CD4-positive, alpha-beta memory T cell (primary cell): ENCODE measurements around the gene COL23A1. TPM values are rescaled to one million over a fixed set of nuclear protein-coding genes. Genes with fewer than 3 reads are reported as not detected.

ENCODE experiments used
- CTCF ChIA-PET: fragments of 350-600 bp; sonication (Branson Sonifier 250); formaldehyde crosslinking; loops from one replicate; lab custom pipeline; 2021; ENCODE audit warnings: inconsistent platforms; ENCODE audit not compliant: partially characterized antibody; lab: Charles Lee
- POLR2A ChIA-PET: fragments of 350-600 bp; sonication (Branson Sonifier 250); formaldehyde crosslinking; loops from one replicate; lab custom pipeline; 2021; ENCODE audit not compliant: partially characterized antibody; lab: Charles Lee
- DNase-seq, 5 donors: peaks; one replicate each; pipeline versions ENCODE4 v3.0.0 to v3.0.0-alpha.2; 2020 to 2022; ENCODE audit warnings: mixed read lengths in 1 of 5
- H3K27ac ChIP-seq: one replicate; pipeline ENCODE4 v1.7.0; 2013; ENCODE audit warnings: low read depth, low read length
- H3K27me3 ChIP-seq: 2 replicates; pipeline ENCODE4 v1.7.0; 2013; ENCODE audit warnings: mild to moderate bottlenecking, low read length, moderate library complexity; ENCODE audit not compliant: insufficient read depth
- H3K36me3 ChIP-seq: 2 replicates; pipeline ENCODE4 v1.7.0; 2013; ENCODE audit warnings: mild to moderate bottlenecking, low read length, moderate library complexity; ENCODE audit not compliant: insufficient read depth
- H3K4me1 ChIP-seq: 2 replicates; pipeline ENCODE4 v1.7.0; 2013; ENCODE audit warnings: mild to moderate bottlenecking, low read length, moderate library complexity; ENCODE audit not compliant: insufficient read depth
- H3K4me3 ChIP-seq, 2 donors: one replicate each; pipeline ENCODE4 v1.7.0; 2013; ENCODE audit warnings: low read length in 2 of 2, mild to moderate bottlenecking in 1 of 2
- H3K9me3 ChIP-seq, 2 donors: one replicate each; pipeline ENCODE4 v1.7.0; 2013; ENCODE audit warnings: low read length in 2 of 2, control low read depth in 1 of 2; ENCODE audit not compliant: control insufficient read depth in 1 of 2
- H3K27ac Mint-ChIP-seq, 7 donors: one replicate each; pipeline ENCODE4 v1.8.0; 2020 to 2021; ENCODE audit warnings: mixed read lengths in 7 of 7, mild to moderate bottlenecking in 6 of 7, inconsistent platforms in 3 of 7, moderate library complexity in 3 of 7
- H3K27me3 Mint-ChIP-seq, 2 donors: one replicate each; pipeline ENCODE4 v1.8.0; 2020 to 2021; ENCODE audit warnings: mixed read lengths in 2 of 2
- H3K36me3 Mint-ChIP-seq, 2 donors: one replicate each; pipeline ENCODE4 v1.8.0; 2020 to 2021; ENCODE audit warnings: mixed read lengths in 2 of 2, inconsistent platforms in 1 of 2, mild to moderate bottlenecking in 1 of 2
- H3K4me1 Mint-ChIP-seq, 4 donors: one replicate each; pipeline ENCODE4 v1.8.0; 2020 to 2021; ENCODE audit warnings: mixed read lengths in 4 of 4, mild to moderate bottlenecking in 1 of 4
- H3K4me3 Mint-ChIP-seq, 8 donors: one replicate each; pipeline ENCODE4 v1.8.0; 2020 to 2021; ENCODE audit warnings: mixed read lengths in 8 of 8, mild to moderate bottlenecking in 7 of 8, moderate library complexity in 6 of 8, inconsistent platforms in 3 of 8
- H3K9me3 Mint-ChIP-seq, 8 donors: one replicate each; pipeline ENCODE4 v1.8.0; 2020 to 2021; ENCODE audit warnings: mixed read lengths in 8 of 8, mild to moderate bottlenecking in 5 of 8, inconsistent platforms in 3 of 8, moderate library complexity in 1 of 8
- intact Hi-C: fragments of 100-400 bp; cut with micrococcal nuclease; formaldehyde crosslinking; loops from one replicate; pipeline ENCODE4 v1.15.1; 2023
- polyA plus RNA-seq, 2 donors: library from polyadenylated mRNA; unstranded; fragments of 300-500 nt; fragmentation: Illumina TruSeq; gene quantifications; one replicate each; pipeline ENCODE4 v1.2.3, GENCODE V29; 2021
- total RNA-seq, 2 experiments: library from RNA; stranded (reverse); gene quantifications; one replicate each; pipeline ENCODE4 v1.2.3, GENCODE V29; 2021

The COL23A1 gene
- total and polyA plus RNA-seq, 4 experiments from 2014 or later: 0.17 to 0.25 TPM; not detected in 2

- Mint-ChIP-seq H3K27me3 (peaks cover 9 to 12% of the 10 kb centered on the region in 2 donors), H3K27ac (no peak overlapping the region), H3K9me3 (peaks cover 0 to 4% (median 0%) of the 10 kb centered on the region in 8 donors), H3K4me1 (peaks cover 0 to 11% (median 5%) of the 10 kb centered on the region in 4 donors), H3K4me3 (no peak overlapping the region), H3K36me3 (no peaks in the 10 kb centered on the region)
- Histone ChIP-seq H3K36me3 (no peaks in the 10 kb centered on the region), H3K27ac (no peak overlapping the region), H3K9me3 (no peaks in the 10 kb centered on the region), H3K27me3 (no peaks in the 10 kb centered on the region), H3K4me1 (peaks cover 8% of the 10 kb centered on the region), H3K4me3 (no peak overlapping the region)
- POLR2A ChIA-PET: no interaction called here
- DNase-seq: no peak
- intact Hi-C loops: no loop called here
- CTCF ChIA-PET: no interaction called here
These were observed 229.3 kb downstream of the COL23A1 start for GRCh38 chr5:178360926-178361235.

- Histone ChIP-seq H3K27me3 (no peaks in the 10 kb centered on the region), H3K9me3 (no peaks in the 10 kb centered on the region), H3K4me3 (no peak overlapping the region), H3K4me1 (peaks cover 8% of the 10 kb centered on the region), H3K27ac (no peak overlapping the region), H3K36me3 (no peaks in the 10 kb centered on the region)
- H3K36me3 Mint-ChIP-seq: no peaks in the 10 kb centered on the region
- no peak for DNase-seq
- peaks cover 10 to 12% of the 10 kb centered on the region in 2 donors for H3K27me3 Mint-ChIP-seq
- intact Hi-C loops: no loop called here
- POLR2A ChIA-PET: no interaction called here
- H3K4me3 Mint-ChIP-seq: no peak overlapping the region
- CTCF ChIA-PET: no interaction called here
- peaks cover 0 to 4% (median 0%) of the 10 kb centered on the region in 8 donors for H3K9me3 Mint-ChIP-seq
- no peak overlapping the region for H3K27ac Mint-ChIP-seq
- H3K4me1 Mint-ChIP-seq: peaks cover 0 to 11% (median 6%) of the 10 kb centered on the region in 4 donors
These were observed 229.8 kb downstream of the COL23A1 start for GRCh38 chr5:178360222-178360925.

GRCh38 chr5:178359738-178360137 lies 230.5 kb downstream of the COL23A1 start:
- Mint-ChIP-seq H3K27me3 (peaks cover 9 to 12% of the 10 kb centered on the region in 2 donors), H3K4me3 (no peak overlapping the region), H3K36me3 (no peaks in the 10 kb centered on the region), H3K9me3 (peaks cover 0 to 4% (median 0%) of the 10 kb centered on the region in 8 donors), H3K4me1 (peaks cover 0 to 11% (median 6%) of the 10 kb centered on the region in 4 donors), H3K27ac (no peak overlapping the region)
- POLR2A ChIA-PET: no interaction called here
- H3K4me1 ChIP-seq: peaks cover 8% of the 10 kb centered on the region
- CTCF ChIA-PET: no interaction called here
- H3K36me3 ChIP-seq: no peaks in the 10 kb centered on the region
- intact Hi-C loops: no loop called here
- no peaks in the 10 kb centered on the region for H3K9me3 ChIP-seq
- H3K27ac ChIP-seq: no peak overlapping the region
- no peaks in the 10 kb centered on the region for H3K27me3 ChIP-seq
- DNase-seq: no peak
- H3K4me3 ChIP-seq: no peak overlapping the region

GRCh38 chr5:178357678-178358077 lies 232.5 kb downstream of the COL23A1 start:
- Histone ChIP-seq H3K4me3 (no peak overlapping the region), H3K27me3 (no peaks in the 10 kb centered on the region), H3K27ac (no peak overlapping the region), H3K9me3 (no peaks in the 10 kb centered on the region), H3K36me3 (no peaks in the 10 kb centered on the region), H3K4me1 (peaks cover 8% of the 10 kb centered on the region)
- ChIA-PET CTCF (no interaction called here), POLR2A (no interaction called here)
- peaks cover 0 to 8% (median 4%) of the 10 kb centered on the region in 4 donors for H3K4me1 Mint-ChIP-seq
- no peak overlapping the region for H3K4me3 Mint-ChIP-seq
- intact Hi-C loops: no loop called here
- peaks cover 0 to 4% (median 0%) of the 10 kb centered on the region in 8 donors for H3K9me3 Mint-ChIP-seq
- H3K36me3 Mint-ChIP-seq: no peaks in the 10 kb centered on the region
- DNase-seq: no peak
- H3K27ac Mint-ChIP-seq: no peak overlapping the region
- H3K27me3 Mint-ChIP-seq: peaks cover 9 to 22% of the 10 kb centered on the region in 2 donors

- Histone ChIP-seq H3K27me3 (no peaks in the 10 kb centered on the region), H3K4me3 (no peak overlapping the region), H3K36me3 (no peaks in the 10 kb centered on the region), H3K4me1 (peaks cover 8% of the 10 kb centered on the region), H3K27ac (no peak overlapping the region), H3K9me3 (no peaks in the 10 kb centered on the region)
- no peak for DNase-seq
- Mint-ChIP-seq H3K4me1 (peaks cover 0 to 8% (median 4%) of the 10 kb centered on the region in 4 donors), H3K27ac (no peak overlapping the region), H3K27me3 (peaks cover 9 to 22% of the 10 kb centered on the region in 2 donors), H3K4me3 (peak overlapping the region in 1 of 8 donors; percentile 33), H3K36me3 (no peaks in the 10 kb centered on the region), H3K9me3 (peaks cover 0 to 4% (median 0%) of the 10 kb centered on the region in 8 donors)
- CTCF ChIA-PET: no interaction called here
- intact Hi-C loops: no loop called here
- POLR2A ChIA-PET: no interaction called here
These were observed 233.1 kb downstream of the COL23A1 start for GRCh38 chr5:178357121-178357521.

GRCh38 chr5:178356431-178356872 lies 233.7 kb downstream of the COL23A1 start:
- POLR2A ChIA-PET: no interaction called here
- Histone ChIP-seq H3K27ac (no peak overlapping the region), H3K9me3 (no peaks in the 10 kb centered on the region), H3K4me1 (peaks cover 8% of the 10 kb centered on the region), H3K27me3 (no peaks in the 10 kb centered on the region), H3K4me3 (no peak overlapping the region), H3K36me3 (no peaks in the 10 kb centered on the region)
- Mint-ChIP-seq H3K36me3 (no peaks in the 10 kb centered on the region), H3K4me1 (peaks cover 0 to 8% (median 4%) of the 10 kb centered on the region in 4 donors), H3K4me3 (peak overlapping the region in 2 of 8 donors; percentile 5 to 10), H3K27me3 (peaks cover 9 to 21% of the 10 kb centered on the region in 2 donors), H3K27ac (no peak overlapping the region), H3K9me3 (peaks cover 0 to 4% (median 0%) of the 10 kb centered on the region in 8 donors)
- no peak for DNase-seq
- CTCF ChIA-PET: no interaction called here
- intact Hi-C loops: no loop called here

- Histone ChIP-seq H3K36me3 (no peaks in the 10 kb centered on the region), H3K27me3 (no peaks in the 10 kb centered on the region), H3K4me1 (peaks cover 8% of the 10 kb centered on the region), H3K4me3 (no peak overlapping the region), H3K9me3 (no peaks in the 10 kb centered on the region), H3K27ac (no peak overlapping the region)
- no peaks in the 10 kb centered on the region for H3K36me3 Mint-ChIP-seq
- H3K27me3 Mint-ChIP-seq: peaks cover 11 to 17% of the 10 kb centered on the region in 2 donors
- peaks cover 0 to 4% (median 0%) of the 10 kb centered on the region in 8 donors for H3K9me3 Mint-ChIP-seq
- no peak for DNase-seq
- peaks cover 0 to 8% (median 4%) of the 10 kb centered on the region in 4 donors for H3K4me1 Mint-ChIP-seq
- no peak overlapping the region for H3K4me3 Mint-ChIP-seq
- POLR2A ChIA-PET: no interaction called here
- intact Hi-C loops: no loop called here
- no peak overlapping the region for H3K27ac Mint-ChIP-seq
- CTCF ChIA-PET: no interaction called here
These were observed 234.5 kb downstream of the COL23A1 start for GRCh38 chr5:178355671-178356070.
